Measurements from ENCODE around the gene KMT2B. TPM values are rescaled to one million over a fixed set of nuclear protein-coding genes. Genes with fewer than 3 reads are reported as not detected.

The KMT2B gene
- total RNA-seq, 1 experiment from 2014 or later: 66.6 TPM

DNA sequence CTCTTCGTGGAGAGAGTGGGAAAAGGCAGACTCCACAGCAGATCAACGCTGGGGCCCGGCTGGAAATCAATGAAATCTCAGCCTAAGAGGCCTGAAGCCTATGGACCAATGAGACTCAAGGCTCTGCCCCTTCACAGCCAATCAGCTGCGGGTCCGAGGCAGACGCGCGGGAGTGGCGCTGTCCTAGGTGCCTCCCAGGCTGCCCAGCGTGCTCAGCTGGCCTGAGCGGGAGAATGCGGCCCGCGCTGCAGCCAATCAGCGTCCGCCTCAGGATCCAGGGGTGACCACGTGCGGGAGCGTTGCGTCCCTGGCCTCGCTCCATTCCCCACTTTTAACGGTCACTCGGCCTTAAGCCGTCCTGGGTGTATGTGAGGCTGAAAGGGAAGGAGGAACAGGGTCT is 13.6 kb upstream of the KMT2B start, which contains the start of gene ZBTB32 (continued):
- TF ChIP-seq, protein P1, sequence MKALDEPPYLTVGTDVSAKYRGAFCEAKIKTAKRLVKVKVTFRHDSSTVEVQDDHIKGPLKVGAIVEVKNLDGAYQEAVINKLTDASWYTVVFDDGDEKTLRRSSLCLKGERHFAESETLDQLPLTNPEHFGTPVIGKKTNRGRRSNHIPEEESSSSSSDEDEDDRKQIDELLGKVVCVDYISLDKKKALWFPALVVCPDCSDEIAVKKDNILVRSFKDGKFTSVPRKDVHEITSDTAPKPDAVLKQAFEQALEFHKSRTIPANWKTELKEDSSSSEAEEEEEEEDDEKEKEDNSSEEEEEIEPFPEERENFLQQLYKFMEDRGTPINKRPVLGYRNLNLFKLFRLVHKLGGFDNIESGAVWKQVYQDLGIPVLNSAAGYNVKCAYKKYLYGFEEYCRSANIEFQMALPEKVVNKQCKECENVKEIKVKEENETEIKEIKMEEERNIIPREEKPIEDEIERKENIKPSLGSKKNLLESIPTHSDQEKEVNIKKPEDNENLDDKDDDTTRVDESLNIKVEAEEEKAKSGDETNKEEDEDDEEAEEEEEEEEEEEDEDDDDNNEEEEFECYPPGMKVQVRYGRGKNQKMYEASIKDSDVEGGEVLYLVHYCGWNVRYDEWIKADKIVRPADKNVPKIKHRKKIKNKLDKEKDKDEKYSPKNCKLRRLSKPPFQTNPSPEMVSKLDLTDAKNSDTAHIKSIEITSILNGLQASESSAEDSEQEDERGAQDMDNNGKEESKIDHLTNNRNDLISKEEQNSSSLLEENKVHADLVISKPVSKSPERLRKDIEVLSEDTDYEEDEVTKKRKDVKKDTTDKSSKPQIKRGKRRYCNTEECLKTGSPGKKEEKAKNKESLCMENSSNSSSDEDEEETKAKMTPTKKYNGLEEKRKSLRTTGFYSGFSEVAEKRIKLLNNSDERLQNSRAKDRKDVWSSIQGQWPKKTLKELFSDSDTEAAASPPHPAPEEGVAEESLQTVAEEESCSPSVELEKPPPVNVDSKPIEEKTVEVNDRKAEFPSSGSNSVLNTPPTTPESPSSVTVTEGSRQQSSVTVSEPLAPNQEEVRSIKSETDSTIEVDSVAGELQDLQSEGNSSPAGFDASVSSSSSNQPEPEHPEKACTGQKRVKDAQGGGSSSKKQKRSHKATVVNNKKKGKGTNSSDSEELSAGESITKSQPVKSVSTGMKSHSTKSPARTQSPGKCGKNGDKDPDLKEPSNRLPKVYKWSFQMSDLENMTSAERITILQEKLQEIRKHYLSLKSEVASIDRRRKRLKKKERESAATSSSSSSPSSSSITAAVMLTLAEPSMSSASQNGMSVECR (CRISPR knock-in tag; IDR thresholded peaks at IDR 0.05; ENCODE audit: borderline replicate concordance): peak; percentile 99
- TF ChIP-seq, protein P2, sequence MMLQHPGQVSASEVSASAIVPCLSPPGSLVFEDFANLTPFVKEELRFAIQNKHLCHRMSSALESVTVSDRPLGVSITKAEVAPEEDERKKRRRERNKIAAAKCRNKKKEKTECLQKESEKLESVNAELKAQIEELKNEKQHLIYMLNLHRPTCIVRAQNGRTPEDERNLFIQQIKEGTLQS (CRISPR knock-in tag; conservative IDR thresholded peaks at IDR 0.05): peak; percentile 83
- TF ChIP-seq, protein P3, sequence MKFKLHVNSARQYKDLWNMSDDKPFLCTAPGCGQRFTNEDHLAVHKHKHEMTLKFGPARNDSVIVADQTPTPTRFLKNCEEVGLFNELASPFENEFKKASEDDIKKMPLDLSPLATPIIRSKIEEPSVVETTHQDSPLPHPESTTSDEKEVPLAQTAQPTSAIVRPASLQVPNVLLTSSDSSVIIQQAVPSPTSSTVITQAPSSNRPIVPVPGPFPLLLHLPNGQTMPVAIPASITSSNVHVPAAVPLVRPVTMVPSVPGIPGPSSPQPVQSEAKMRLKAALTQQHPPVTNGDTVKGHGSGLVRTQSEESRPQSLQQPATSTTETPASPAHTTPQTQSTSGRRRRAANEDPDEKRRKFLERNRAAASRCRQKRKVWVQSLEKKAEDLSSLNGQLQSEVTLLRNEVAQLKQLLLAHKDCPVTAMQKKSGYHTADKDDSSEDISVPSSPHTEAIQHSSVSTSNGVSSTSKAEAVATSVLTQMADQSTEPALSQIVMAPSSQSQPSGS (CRISPR knock-in tag; IDR thresholded peaks at IDR 0.05; ENCODE audit: borderline replicate concordance, low read depth): peak; percentile 90; the same call in 1 of the 2 replicates
- TF ChIP-seq ESRRA (CRISPR knock-in tag; IDR thresholded peaks at IDR 0.05; ENCODE audit: borderline replicate concordance) (peak; percentile 89), EMX1 (CRISPR knock-in tag; IDR thresholded peaks at IDR 0.05) (no peak), ZNF121 (CRISPR knock-in tag; IDR thresholded peaks at IDR 0.05) (peak; percentile 84; the same call in 1 of the 2 replicates), NR2C2 (CRISPR knock-in tag; IDR thresholded peaks at IDR 0.05) (peak; percentile 83), TEAD4 (CRISPR knock-in tag; IDR thresholded peaks at IDR 0.05) (peak; percentile 97), RELA (CRISPR knock-in tag; IDR thresholded peaks at IDR 0.05; ENCODE audit: borderline replicate concordance) (peak; percentile 93), NFYB (CRISPR knock-in tag; conservative IDR thresholded peaks at IDR 0.05; ENCODE audit: low read depth) (peak; percentile 90), ETV6 (CRISPR knock-in tag; IDR thresholded peaks at IDR 0.05) (peak; percentile 94)
- TF ChIP-seq, protein P4, sequence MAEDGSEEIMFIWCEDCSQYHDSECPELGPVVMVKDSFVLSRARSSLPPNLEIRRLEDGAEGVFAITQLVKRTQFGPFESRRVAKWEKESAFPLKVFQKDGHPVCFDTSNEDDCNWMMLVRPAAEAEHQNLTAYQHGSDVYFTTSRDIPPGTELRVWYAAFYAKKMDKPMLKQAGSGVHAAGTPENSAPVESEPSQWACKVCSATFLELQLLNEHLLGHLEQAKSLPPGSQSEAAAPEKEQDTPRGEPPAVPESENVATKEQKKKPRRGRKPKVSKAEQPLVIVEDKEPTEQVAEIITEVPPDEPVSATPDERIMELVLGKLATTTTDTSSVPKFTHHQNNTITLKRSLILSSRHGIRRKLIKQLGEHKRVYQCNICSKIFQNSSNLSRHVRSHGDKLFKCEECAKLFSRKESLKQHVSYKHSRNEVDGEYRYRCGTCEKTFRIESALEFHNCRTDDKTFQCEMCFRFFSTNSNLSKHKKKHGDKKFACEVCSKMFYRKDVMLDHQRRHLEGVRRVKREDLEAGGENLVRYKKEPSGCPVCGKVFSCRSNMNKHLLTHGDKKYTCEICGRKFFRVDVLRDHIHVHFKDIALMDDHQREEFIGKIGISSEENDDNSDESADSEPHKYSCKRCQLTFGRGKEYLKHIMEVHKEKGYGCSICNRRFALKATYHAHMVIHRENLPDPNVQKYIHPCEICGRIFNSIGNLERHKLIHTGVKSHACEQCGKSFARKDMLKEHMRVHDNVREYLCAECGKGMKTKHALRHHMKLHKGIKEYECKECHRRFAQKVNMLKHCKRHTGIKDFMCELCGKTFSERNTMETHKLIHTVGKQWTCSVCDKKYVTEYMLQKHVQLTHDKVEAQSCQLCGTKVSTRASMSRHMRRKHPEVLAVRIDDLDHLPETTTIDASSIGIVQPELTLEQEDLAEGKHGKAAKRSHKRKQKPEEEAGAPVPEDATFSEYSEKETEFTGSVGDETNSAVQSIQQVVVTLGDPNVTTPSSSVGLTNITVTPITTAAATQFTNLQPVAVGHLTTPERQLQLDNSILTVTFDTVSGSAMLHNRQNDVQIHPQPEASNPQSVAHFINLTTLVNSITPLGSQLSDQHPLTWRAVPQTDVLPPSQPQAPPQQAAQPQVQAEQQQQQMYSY (CRISPR knock-in tag; IDR thresholded peaks at IDR 0.05): peak; percentile 75
- TF ChIP-seq, protein P5, sequence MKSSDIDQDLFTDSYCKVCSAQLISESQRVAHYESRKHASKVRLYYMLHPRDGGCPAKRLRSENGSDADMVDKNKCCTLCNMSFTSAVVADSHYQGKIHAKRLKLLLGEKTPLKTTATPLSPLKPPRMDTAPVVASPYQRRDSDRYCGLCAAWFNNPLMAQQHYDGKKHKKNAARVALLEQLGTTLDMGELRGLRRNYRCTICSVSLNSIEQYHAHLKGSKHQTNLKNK (CRISPR knock-in tag; IDR thresholded peaks at IDR 0.05): no peak
- TF ChIP-seq, protein P6, sequence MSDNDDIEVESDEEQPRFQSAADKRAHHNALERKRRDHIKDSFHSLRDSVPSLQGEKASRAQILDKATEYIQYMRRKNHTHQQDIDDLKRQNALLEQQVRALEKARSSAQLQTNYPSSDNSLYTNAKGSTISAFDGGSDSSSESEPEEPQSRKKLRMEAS (CRISPR knock-in tag; IDR thresholded peaks at IDR 0.05): peak; percentile 99
- TF ChIP-seq, protein P7, sequence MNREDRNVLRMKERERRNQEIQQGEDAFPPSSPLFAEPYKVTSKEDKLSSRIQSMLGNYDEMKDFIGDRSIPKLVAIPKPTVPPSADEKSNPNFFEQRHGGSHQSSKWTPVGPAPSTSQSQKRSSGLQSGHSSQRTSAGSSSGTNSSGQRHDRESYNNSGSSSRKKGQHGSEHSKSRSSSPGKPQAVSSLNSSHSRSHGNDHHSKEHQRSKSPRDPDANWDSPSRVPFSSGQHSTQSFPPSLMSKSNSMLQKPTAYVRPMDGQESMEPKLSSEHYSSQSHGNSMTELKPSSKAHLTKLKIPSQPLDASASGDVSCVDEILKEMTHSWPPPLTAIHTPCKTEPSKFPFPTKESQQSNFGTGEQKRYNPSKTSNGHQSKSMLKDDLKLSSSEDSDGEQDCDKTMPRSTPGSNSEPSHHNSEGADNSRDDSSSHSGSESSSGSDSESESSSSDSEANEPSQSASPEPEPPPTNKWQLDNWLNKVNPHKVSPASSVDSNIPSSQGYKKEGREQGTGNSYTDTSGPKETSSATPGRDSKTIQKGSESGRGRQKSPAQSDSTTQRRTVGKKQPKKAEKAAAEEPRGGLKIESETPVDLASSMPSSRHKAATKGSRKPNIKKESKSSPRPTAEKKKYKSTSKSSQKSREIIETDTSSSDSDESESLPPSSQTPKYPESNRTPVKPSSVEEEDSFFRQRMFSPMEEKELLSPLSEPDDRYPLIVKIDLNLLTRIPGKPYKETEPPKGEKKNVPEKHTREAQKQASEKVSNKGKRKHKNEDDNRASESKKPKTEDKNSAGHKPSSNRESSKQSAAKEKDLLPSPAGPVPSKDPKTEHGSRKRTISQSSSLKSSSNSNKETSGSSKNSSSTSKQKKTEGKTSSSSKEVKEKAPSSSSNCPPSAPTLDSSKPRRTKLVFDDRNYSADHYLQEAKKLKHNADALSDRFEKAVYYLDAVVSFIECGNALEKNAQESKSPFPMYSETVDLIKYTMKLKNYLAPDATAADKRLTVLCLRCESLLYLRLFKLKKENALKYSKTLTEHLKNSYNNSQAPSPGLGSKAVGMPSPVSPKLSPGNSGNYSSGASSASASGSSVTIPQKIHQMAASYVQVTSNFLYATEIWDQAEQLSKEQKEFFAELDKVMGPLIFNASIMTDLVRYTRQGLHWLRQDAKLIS (CRISPR knock-in tag; IDR thresholded peaks at IDR 0.05; ENCODE audit: borderline replicate concordance): 0 out of 2 replicates have a peak, but pooled peaks have one; percentile 26
- TF ChIP-seq, protein P8, sequence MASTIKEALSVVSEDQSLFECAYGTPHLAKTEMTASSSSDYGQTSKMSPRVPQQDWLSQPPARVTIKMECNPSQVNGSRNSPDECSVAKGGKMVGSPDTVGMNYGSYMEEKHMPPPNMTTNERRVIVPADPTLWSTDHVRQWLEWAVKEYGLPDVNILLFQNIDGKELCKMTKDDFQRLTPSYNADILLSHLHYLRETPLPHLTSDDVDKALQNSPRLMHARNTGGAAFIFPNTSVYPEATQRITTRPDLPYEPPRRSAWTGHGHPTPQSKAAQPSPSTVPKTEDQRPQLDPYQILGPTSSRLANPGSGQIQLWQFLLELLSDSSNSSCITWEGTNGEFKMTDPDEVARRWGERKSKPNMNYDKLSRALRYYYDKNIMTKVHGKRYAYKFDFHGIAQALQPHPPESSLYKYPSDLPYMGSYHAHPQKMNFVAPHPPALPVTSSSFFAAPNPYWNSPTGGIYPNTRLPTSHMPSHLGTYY (CRISPR knock-in tag; IDR thresholded peaks at IDR 0.05): no peak
- TF ChIP-seq, protein P9, sequence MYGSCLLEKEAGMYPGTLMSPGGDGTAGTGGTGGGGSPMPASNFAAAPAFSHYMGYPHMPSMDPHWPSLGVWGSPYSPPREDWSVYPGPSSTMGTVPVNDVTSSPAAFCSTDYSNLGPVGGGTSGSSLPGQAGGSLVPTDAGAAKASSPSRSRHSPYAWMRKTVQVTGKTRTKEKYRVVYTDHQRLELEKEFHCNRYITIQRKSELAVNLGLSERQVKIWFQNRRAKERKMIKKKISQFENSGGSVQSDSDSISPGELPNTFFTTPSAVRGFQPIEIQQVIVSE (CRISPR knock-in tag; IDR thresholded peaks at IDR 0.05; ENCODE audit: borderline replicate concordance): no peak
- TF ChIP-seq, protein P10, sequence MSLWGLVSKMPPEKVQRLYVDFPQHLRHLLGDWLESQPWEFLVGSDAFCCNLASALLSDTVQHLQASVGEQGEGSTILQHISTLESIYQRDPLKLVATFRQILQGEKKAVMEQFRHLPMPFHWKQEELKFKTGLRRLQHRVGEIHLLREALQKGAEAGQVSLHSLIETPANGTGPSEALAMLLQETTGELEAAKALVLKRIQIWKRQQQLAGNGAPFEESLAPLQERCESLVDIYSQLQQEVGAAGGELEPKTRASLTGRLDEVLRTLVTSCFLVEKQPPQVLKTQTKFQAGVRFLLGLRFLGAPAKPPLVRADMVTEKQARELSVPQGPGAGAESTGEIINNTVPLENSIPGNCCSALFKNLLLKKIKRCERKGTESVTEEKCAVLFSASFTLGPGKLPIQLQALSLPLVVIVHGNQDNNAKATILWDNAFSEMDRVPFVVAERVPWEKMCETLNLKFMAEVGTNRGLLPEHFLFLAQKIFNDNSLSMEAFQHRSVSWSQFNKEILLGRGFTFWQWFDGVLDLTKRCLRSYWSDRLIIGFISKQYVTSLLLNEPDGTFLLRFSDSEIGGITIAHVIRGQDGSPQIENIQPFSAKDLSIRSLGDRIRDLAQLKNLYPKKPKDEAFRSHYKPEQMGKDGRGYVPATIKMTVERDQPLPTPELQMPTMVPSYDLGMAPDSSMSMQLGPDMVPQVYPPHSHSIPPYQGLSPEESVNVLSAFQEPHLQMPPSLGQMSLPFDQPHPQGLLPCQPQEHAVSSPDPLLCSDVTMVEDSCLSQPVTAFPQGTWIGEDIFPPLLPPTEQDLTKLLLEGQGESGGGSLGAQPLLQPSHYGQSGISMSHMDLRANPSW (CRISPR knock-in tag; conservative IDR thresholded peaks at IDR 0.05; ENCODE audit: low read depth): no peak
